IPS DF 19.7 (cell line): ENCODE results near the gene PTPRM.

Experiments used
- DNase-seq: peaks from one replicate; pipeline ENCODE4 v3.0.0-alpha.2; 2013; ENCODE audit warnings: low read depth, low spot score

Gene PTPRM

GRCh38 chr18:7668392-7668791, 101.3 kb downstream of the PTPRM start:
- DNase-seq: no peak

- DNase-seq: no peak
These were observed 102.2 kb downstream of the PTPRM start for GRCh38 chr18:7669361-7669760.

GRCh38 chr18:7671105-7671504, 104.0 kb downstream of the PTPRM start:
- no peak for DNase-seq

- DNase-seq: no peak
These were observed 109.2 kb downstream of the PTPRM start for GRCh38 chr18:7676253-7676873.

GRCh38 chr18:7677001-7677400, 109.9 kb downstream of the PTPRM start:
- no peak for DNase-seq

GRCh38 chr18:7677424-7677823, 110.3 kb downstream of the PTPRM start:
- DNase-seq: no peak

GRCh38 chr18:7678389-7678788, 111.3 kb downstream of the PTPRM start:
- no peak for DNase-seq

GRCh38 chr18:7678801-7679200, 111.7 kb downstream of the PTPRM start:
- DNase-seq: no peak

- no peak for DNase-seq
These were observed 114.2 kb downstream of the PTPRM start for GRCh38 chr18:7681298-7681697.

GRCh38 chr18:7682321-7682720, 115.2 kb downstream of the PTPRM start:
- DNase-seq: no peak

- peak; percentile 42 for DNase-seq
These were observed 116.6 kb downstream of the PTPRM start for GRCh38 chr18:7683753-7684152.

- DNase-seq: no peak
These were observed 117.2 kb downstream of the PTPRM start for GRCh38 chr18:7684357-7684756.

GRCh38 chr18:7684966-7685365, 117.8 kb downstream of the PTPRM start:
- no peak for DNase-seq

- DNase-seq: no peak
These were observed 119.2 kb downstream of the PTPRM start for GRCh38 chr18:7686278-7686677.

- DNase-seq: no peak
These were observed 121.5 kb downstream of the PTPRM start for GRCh38 chr18:7688580-7688979.

- DNase-seq: no peak
These were observed 124.1 kb downstream of the PTPRM start for GRCh38 chr18:7691206-7691605.

- no peak for DNase-seq
These were observed 129.7 kb downstream of the PTPRM start for GRCh38 chr18:7696780-7697179.

- no peak for DNase-seq
These were observed 130.2 kb downstream of the PTPRM start for GRCh38 chr18:7697306-7697705.

- DNase-seq: no peak
These were observed 144.4 kb downstream of the PTPRM start for GRCh38 chr18:7711495-7711894.

GRCh38 chr18:7720395-7720794, 153.3 kb downstream of the PTPRM start:
- DNase-seq: no peak

GRCh38 chr18:7721532-7721931, 154.4 kb downstream of the PTPRM start:
- no peak for DNase-seq

GRCh38 chr18:7722955-7723354, 155.8 kb downstream of the PTPRM start:
- no peak for DNase-seq

- no peak for DNase-seq
These were observed 156.4 kb downstream of the PTPRM start for GRCh38 chr18:7723558-7723957.

GRCh38 chr18:7725473-7725872, 158.4 kb downstream of the PTPRM start:
- DNase-seq: no peak
